HG02798 (cell line): ENCODE data around the gene TMEM132D.

ENCODE experiments used
- ATAC-seq: cut with Tn5 transposase; IDR thresholded peaks from one replicate; pipeline ENCODE4 v1.9.1; 2021; ENCODE audit warnings: mild to moderate bottlenecking; ENCODE audit not compliant: unreplicated experiment, poor library complexity

The TMEM132D gene

DNA sequence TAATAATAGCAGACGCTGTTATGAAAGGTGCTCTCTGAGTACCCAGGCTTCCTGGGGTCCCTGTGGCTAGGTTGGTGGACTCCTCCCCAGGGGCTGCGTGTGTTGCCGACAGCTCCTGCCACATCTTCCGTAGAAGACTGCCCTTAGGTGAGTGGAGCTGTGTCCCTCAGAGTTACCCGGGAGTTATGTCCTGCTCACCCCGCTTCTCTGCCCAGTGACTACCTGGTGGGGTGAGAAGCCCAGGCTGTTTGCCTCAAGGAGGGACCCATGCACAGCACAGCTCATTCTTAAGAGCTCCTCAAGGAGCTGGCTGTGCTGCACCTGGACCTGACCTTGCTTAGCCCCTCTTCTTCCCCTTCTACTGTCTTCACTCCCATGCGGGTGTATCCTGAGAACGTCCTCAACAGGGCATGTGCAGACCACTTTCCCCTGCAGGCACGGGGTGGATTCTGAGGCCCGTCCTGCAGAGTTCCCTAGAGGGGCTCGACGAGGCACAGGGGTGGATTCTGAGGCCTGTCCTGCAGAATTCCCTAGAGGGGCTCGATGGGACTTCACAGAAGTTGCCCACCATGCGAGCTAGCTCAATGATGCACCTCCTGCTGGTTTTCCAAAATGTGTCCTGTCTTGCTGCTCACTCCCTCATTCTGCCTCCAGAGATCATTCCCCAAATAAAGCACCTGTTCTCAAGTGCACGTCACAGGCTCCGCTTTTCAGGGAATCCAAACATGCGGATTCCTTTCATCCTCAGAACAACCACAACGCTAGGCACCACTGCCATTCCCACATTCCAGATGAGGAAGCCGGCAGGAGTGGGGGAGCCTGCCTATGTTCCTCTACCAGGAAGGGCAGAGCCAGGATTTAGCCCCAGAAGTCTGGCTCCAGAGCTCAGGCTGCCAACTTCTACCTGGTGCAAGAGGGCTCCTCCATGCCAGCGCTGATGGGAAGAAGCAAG lies 818.7 kb downstream of the TMEM132D start:
- no peak for ATAC-seq

DNA sequence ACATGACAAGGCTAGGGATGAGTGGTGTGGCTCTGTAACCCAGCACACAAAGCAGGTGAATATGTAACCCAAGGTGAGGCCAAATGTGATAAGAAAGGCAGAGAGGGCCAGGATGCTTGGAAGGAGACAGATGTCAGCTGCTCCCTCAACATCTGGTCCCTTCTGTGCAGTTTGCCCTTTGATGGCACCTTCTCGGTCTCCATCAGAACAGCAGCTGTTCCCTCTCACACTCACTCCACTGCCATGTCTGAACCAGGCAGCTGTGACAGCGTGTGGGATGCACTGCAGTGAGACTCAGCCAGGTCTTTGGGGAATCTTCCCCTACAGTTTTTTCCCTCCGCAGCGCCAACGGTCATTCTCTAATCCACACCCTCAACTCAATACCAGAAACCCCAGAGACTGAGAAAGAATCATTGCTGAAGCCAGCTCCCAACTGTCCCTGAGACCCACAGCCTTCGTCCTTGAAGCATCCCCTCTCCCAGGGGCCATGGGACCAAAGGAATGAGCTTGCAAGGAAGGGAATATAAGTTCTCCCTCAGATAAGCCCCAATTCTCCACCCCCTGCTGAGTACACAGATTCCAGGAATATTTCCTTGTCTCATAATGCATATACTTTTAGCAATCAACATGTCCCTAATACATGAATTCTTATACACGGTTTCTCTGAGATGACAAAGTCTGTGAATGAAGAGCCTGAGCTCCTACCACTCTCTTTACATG lies 820.5 kb downstream of the TMEM132D start:
- no peak for ATAC-seq

DNA sequence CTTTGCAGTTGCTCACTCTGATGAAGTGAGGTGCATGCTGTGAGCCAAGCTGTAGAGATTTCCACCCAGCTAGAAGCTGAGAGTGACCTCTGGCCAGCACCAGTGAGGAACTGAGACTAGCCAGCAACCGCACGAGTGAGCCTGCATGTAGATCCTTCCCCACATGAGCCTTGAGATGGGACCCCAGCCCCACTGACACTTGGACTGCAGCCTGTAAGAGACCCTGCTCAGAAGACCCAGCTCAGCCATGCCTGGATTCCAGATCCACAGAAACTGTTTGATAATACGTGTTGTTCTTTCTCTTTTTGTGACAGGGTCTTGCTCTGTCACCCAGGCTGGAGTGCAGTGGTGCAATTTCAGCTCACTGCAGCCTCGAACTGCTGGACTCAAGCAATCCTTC lies 821.4 kb downstream of the TMEM132D start:
- no peak for ATAC-seq

DNA sequence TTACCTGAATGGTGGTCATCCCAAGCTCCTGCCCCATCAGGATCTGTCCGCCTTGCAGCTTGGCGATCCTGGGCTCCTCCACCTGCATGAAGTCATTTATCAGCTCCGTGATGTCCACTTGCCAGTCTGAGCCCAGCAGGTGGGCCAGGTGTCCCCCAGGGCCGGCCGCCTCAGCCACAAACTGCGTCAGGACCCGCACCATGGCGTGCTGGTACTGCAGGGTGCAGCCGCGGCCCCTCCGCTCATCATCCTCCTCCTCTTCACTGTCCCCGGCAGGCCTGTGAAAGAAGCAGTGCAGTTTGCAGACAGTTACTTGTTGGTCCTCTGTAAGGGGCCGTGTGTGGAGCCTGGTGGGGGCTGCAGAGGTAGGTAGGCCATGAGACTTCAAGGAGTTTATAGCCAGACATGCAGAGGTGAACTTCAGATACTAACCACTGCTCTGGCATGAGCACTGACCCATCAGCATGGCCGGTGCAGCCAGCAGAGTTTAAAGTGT lies 822.0 kb downstream of the TMEM132D start:
- no peak for ATAC-seq

DNA sequence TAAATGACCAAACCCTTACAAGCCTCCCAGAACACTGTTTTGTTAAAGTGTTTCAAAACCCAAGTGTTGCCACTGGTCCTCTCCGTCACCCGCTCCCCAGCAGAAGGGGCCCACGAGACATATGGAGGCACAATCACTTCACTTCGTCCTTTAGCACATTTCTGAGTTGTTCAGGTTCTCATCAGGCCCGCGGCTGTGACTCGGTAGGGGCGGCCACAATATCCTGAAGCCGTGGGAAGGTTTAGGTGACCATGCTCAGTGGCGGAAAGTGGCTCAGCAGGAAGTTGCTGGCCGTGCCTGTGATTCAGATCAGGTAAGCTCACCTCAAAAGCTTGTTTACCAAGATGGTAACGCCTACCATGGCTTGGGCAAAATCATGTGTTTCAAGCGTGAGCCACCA lies 823.0 kb downstream of the TMEM132D start:
- ATAC-seq = no peak

DNA sequence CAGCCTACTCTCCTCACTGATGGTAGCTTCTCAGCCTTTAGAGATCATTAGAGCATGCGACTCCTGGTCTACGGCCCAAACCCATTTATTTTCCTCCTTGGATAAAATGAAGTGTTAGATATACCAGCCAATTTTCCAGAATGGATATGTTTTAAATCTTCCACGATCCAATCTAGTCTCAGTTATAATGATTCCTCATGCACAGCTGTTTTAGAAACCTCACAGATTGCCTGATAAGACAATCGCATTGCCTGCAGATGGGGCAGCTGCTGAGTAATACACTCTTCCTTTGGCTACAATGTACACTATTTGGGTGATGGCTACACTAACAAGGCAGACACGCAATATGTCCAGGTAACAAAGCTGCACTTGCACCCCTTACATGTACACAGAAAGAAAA lies 823.4 kb downstream of the TMEM132D start:
- no peak for ATAC-seq

DNA sequence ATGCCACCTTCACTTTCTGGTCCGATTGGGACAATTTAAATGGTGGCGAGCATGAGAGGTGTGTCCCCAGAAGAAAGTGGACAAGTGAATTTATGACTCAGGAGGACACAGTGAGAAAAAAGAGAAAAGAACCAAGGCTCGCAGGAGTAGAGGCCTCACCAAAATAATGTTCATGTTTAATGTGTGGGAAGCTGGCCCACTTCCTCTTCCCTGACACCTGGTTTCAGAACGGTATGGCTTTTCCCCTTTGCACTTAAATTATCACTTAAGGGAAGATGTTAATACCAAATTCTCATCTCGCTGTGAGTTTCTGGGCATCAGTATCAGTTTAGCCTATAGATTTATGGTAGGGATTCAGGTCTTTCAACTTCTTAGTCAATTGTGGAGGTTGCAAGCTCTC lies 824.1 kb downstream of the TMEM132D start:
- ATAC-seq = no peak

DNA sequence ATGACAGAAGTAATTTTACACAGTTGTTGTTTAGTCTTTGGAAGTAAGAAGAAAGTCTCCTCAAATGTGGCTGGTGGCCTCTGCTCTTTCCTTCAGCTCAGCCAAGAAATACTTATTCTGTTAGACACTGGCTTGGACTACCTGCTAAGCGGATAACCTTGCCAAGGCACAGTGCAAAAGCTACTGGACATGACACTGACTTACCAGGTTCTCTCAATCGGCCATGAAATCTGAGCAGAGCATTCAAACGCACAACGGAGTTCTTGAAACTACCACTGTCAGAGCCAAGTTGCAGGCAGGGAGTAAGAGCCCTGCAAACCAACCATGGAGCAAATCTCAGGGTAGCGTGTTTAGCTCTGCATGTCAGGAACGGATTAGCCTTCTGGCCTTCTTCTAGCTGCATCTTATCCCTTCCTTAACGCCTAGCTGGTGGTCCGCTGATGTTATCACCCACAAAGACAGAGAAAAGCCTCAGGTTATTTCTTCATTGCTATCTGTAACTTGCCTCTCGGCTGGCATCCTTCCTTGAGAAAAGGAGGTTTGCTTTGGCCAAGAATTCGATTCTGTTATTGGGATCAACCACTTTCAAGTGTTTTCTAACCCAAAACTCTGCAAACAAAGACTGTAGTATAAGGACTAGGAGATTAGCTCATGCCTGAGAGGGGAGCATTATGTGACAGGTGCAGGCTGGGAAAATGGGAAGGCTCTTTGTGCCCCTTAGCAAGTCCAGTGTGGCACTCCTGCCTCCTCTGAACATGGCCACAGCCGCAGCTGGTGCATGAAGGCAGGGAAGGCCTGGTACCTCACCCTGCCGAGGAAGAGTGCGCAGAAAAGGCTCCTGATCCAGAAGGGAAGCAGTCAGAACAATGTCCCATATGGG lies 827.1 kb downstream of the TMEM132D start:
- ATAC-seq = no peak

DNA sequence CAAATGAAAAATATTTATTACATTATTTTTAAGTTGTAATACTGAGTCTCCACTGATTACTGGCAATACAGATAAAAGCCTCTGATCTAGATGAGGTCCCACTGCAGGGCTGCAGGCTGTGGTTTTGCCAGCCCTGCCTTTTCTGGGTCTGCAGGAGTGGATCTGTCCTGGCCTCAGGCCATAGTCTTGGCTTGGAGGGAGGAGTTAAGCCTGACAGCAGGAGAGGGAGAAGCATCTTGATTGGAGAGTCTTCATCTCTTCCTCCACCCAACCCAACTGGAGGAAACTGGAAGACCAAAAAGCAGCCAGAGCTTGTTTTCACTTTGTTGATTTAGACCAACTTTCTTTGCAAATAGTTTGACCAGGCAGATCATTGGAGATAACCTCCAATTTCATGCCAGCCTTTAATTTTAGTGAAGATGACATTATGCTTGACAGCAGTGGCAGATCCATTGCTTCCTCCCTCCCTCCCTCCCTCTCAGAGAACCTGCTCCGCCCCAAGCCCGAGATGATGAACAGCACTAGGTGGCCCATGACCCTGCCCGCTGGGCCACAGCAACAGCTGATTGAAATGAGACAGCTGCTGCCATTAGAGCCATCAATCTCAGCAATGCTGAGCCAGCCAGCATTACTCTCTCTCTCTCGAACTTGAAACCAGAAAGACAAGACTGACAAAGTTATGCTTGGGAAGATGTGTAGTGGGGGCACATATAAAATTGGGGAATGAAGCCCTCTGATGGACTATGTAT lies 828.2 kb downstream of the TMEM132D start:
- ATAC-seq = no peak

DNA sequence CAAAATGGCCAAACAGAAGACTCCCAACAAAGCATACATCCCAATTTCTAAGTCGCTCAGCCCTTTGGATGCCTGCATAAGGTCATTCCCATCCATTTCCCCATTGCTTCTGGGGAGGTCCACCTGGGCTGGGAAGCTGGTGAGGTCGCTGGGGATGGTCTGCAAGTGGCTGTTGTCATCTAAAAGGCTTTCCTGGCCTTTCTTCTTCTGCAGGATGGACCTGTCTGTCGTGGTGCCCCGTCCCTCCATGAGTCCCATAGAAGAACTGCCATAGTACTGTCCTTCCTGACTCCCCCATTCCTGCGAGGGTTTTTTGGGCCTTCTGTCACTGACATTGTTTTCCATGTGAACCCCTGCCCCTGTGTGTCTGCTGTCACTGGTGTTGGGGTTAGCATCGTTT lies 829.4 kb downstream of the TMEM132D start:
- no peak for ATAC-seq

DNA sequence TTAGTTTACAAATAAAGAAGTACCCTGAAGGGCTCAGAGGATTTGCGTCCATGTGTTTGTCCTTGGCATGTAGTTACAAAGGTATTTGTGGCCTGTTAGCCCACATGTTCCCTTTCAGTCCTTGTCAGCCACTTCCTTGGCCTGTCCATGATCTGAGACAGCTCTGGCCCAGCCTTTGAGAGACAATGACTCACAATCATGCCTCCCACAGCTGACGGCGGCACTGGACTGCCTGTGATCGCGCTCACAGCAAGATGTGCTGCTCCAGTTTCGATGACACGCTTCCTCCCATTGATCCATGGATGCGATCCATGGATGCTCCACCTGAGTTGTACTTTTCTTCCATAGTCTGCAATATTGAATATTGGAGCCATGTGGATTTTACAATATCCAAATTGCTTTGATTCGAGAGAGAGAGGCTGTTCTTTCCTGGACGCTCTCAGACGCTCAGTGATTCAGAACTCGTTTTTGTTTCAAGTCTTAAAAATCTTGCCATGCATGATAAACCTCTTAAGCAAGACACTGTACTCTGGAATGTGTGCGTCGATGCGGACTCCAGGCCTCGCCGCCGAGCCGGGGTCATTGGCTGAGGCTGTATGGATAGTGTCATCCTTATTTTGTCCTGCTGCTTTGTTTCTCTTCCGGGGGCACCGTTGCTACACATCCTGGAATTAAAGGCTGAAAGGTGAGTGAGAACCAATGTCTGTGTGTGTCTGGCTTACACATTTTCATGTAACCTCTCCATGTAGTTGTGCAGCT lies 830.5 kb downstream of the TMEM132D start:
- ATAC-seq = no peak

DNA sequence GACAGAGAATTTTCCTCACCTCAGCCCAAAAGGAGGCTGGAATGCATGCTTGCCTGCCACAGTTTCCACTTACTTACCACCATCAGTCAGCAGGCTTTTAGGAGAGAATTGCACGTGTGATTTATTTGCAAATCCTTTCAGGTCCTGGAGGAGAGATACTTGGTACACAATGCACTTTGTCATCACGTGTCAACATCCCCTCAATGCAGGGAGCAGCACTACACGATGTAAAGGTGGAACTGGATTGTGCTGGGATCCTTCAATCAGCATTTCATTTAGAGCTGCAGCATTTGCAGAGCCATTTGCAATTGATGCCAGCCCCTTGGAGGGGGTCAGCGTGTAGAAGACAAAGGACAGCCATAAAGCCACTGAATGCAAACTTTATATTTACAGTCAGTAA lies 832.5 kb downstream of the TMEM132D start:
- ATAC-seq = no peak

DNA sequence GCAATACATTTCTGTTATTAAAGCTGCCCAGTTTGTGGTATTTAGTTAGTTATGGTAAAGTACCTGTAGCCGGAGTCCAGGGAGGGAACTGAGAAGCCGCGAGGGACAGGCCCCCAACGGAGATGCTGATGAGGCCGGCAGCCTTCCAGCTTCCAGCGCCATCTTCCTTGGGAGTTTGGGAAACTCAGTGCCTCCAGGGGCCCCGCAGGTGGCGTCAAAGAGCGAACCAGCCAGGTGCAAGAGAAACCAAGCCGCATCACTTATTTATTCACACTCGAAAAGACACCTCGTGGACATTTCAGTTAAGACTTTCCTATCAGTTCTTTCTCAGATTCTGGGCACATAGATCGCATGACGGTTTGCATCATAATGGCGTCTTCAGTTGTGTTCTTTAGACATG lies 833.9 kb downstream of the TMEM132D start:
- no peak for ATAC-seq

DNA sequence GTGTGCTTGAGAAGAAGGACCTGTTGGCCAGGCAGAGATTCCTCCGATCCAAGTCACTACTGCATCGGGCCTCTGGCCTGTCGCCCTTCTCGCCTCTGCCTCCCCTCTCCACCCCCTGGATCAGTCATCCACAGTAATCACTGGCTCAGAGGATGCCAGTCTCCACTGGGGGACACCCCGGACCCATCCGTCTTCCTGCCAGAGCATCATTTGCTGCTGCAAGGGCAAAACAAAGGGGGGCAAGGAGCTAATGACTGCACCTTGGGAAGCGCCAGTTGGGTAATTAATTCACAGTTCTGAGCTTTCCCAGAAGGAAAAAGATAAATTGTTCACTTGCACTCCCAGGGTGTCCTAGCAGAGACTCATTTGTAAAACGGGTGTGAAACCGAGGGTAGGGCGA lies 835.1 kb downstream of the TMEM132D start:
- ATAC-seq = no peak

DNA sequence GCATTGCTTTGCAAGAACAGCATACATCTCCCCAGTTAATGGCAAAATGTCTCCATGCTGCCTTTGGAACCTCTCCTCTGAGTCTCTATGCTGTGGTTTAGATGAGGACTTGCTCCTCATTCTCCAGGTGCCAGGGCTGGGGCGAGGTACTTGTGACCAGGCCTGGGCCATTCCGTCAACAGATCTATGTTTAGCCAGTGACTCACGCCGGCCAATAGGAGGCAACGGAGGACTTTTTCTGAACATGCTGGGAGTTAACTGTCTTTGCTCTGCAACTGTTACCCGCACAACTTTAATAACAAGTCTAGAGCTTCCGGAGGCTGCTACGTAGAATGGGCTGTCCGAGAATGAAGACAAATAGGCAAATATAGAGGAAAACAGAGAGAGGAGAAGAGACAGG lies 836.3 kb downstream of the TMEM132D start:
- ATAC-seq = no peak

DNA sequence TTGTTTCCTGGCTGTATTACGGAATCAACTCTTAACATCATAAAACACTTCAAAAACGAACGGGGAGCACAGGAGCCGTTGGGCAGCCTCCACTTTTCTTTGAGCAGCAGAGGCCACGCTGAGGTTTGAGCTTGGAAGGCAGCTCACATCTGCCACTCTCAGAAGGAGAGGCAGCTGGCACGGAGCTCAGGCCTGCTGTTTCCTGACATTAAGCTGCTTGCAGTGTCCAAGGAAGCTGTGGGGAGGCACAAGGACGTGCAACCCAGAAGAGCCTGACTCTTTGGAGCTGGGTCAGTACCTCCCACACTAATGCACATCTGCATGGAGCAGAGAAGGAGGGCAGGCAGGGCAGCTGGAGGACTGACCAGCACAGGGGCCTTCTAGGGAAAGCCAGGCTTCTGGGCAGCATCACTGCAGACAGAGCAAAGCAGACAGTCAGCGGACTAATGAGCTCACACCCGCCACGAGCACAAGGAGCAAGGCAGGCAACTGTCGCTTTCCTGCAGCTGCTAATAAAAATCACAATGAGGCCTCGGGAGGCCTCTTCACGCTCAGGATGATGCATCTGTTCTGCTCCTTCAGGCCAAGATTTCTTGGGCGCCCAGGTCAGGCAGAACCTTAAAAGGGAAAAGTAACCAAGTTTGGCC lies 839.5 kb downstream of the TMEM132D start:
- no peak for ATAC-seq

DNA sequence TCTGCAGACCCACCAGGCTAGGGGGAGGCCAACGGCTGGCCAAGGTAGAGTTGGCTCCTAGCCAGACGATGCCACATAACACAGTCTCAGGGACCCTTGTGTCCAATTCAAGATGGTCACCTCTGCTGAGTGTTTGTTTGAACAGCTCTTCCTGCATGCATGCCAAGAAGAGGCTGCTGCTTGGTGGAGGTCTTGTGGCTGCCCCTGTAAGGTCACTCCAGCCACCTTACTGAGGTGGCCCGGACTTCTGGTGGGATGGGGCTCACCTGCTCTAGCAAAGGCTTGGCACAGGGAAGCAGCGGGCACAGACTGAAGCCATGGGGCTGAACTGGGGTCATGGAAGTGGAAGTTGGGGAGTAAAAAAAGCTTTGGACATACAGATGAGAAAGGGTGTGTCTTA lies 840.2 kb downstream of the TMEM132D start:
- ATAC-seq = no peak

DNA sequence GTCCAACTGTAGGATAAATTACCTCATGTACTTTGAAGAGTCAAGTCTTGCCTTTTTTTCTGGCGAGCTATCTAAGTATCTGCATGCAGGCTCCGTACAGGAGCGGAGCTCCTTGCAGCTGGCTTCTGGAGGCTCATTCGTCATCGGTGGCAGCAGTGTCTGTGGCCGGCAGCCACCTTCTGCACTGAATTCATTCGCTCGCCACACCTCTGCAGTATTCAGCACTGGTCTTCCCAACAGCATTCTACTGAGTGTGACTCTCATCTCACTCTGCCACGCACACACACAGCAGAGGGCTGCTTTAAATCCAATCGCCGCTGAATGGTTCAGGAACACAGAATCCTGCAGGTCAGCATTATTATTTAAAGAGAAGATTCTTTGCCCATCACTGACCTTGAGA lies 850.6 kb downstream of the TMEM132D start:
- no peak for ATAC-seq

DNA sequence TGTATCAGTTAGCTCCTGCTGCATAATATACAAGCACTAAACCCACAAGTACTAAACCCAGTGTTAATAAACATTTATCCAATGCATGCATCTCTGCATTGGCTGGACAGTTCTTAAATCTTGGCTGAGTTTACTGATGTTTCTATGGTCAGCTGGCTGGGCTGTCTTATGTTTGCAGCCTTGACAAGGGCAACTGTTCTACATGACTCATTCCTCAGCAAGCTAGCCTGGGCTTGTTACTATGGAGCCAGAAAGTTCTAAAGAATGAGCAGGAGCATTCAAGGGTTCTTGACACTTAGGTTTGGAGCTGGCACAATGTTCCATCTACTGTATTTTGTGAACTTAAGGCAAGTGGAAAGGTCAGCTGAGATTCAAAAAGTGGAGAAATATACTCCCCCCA lies 851.5 kb downstream of the TMEM132D start:
- no peak for ATAC-seq
